IMR-90 (cell line): ENCODE results near the gene PRKCE. TPM values are rescaled to one million over a fixed set of nuclear protein-coding genes. Genes with fewer than 3 reads are reported as not detected.

Source experiments
- ATAC-seq: fragments of 200-7000 bp; cut with Tn5 transposase; 2 replicates; pipeline ENCODE4 v1.9.1; 2020; ENCODE audit warnings: low read depth, mild to moderate bottlenecking, moderate library complexity
- BruUV-seq: library from RNA; stranded (reverse); fragments of 400-500 nt; replicated peaks from 2 replicates; lab custom pipeline; 2021; lab: Mats Ljungman, UMichigan
- CTCF ChIA-PET: fragments of 300-600 bp; formaldehyde crosslinking; extraction: SDS; loops from one replicate; lab custom pipeline; 2021; ENCODE audit warnings: antibody characterized with exemption; lab: Yijun Ruan, JAX
- POLR2A ChIA-PET: fragments of 300-600 bp; sonication (Branson Sonifier 250); formaldehyde crosslinking; loops from one replicate; lab custom pipeline; 2022; ENCODE audit warnings: antibody characterized with exemption; ENCODE audit not compliant: unreplicated experiment; lab: Charles Lee
- DNase-seq: peaks from one replicate; pipeline ENCODE4 v3.0.0; 2013
- H2AFZ ChIP-seq: replicated peaks from 2 replicates; pipeline ENCODE3; 2013; ENCODE audit warnings: low read length, mild to moderate bottlenecking; ENCODE audit not compliant: poor library complexity
- H2AK5ac ChIP-seq: 2 replicates; pipeline ENCODE4 v1.6.1; 2013; ENCODE audit warnings: low read depth, low read length, inconsistent platforms
- H2AK9ac ChIP-seq: replicated peaks from 2 replicates; pipeline ENCODE3; 2013; ENCODE audit warnings: mild to moderate bottlenecking, low read depth, low read length, moderate library complexity; ENCODE audit not compliant: poor library complexity
- H2BK120ac ChIP-seq: 2 replicates; pipeline ENCODE4 v1.6.1; 2013; ENCODE audit warnings: low read depth, low read length, inconsistent platforms
- H2BK15ac ChIP-seq: 3 replicates; pipeline ENCODE4 v1.6.1; 2013; ENCODE audit warnings: low read depth, low read length, inconsistent platforms
- H2BK20ac ChIP-seq: 2 replicates; pipeline ENCODE4 v1.6.1; 2013; ENCODE audit warnings: low read depth, mild to moderate bottlenecking, inconsistent platforms, low read length, moderate library complexity
- H2BK5ac ChIP-seq: 2 replicates; pipeline ENCODE4 v1.6.1; 2013; ENCODE audit warnings: mild to moderate bottlenecking, low read depth, low read length, inconsistent platforms; ENCODE audit not compliant: poor library complexity, severe bottlenecking
- H3K14ac ChIP-seq: replicated peaks from 2 replicates; pipeline ENCODE4 v1.6.1; 2013; ENCODE audit warnings: low read depth, low read length, inconsistent platforms
- H3K18ac ChIP-seq: 2 replicates; pipeline ENCODE4 v1.6.1; 2013; ENCODE audit warnings: low read depth, low read length, control low read depth
- H3K23ac ChIP-seq: 2 replicates; pipeline ENCODE4 v1.6.1; 2013; ENCODE audit warnings: low read depth, low read length, inconsistent platforms
- H3K27ac ChIP-seq: 2 replicates; pipeline ENCODE4 v1.5.1; 2013; ENCODE audit warnings: mild to moderate bottlenecking, control low read depth, low read length; ENCODE audit not compliant: insufficient read depth
- H3K27me3 ChIP-seq: 2 replicates; pipeline ENCODE4 v1.6.1; 2013; ENCODE audit warnings: low read length; ENCODE audit not compliant: control insufficient read depth, insufficient read depth
- H3K36me3 ChIP-seq: 2 replicates; pipeline ENCODE4 v1.6.1; 2013; ENCODE audit warnings: low read length, mixed read lengths; ENCODE audit not compliant: control insufficient read depth, insufficient read depth
- H3K4ac ChIP-seq: 2 replicates; pipeline ENCODE4 v1.6.1; 2013; ENCODE audit warnings: low read depth, low read length, inconsistent platforms
- H3K4me1 ChIP-seq: 2 replicates; pipeline ENCODE4 v1.6.1; 2013; ENCODE audit warnings: low read length, mixed read lengths; ENCODE audit not compliant: control insufficient read depth, insufficient read depth
- H3K4me2 ChIP-seq: 2 replicates; pipeline ENCODE4 v1.6.1; 2013; ENCODE audit warnings: low read depth, mild to moderate bottlenecking, control low read depth, low read length, moderate library complexity
- H3K4me3 ChIP-seq: 2 replicates; pipeline ENCODE4 v1.5.1; 2013; ENCODE audit warnings: low read depth, mild to moderate bottlenecking, control low read depth, low read length, moderate library complexity; ENCODE audit not compliant: insufficient read depth
- H3K56ac ChIP-seq: 2 replicates; pipeline ENCODE4 v1.6.1; 2013; ENCODE audit warnings: low read length, inconsistent platforms; ENCODE audit not compliant: insufficient read depth; ENCODE audit errors: extremely low read depth
- H3K79me1 ChIP-seq, 2 experiments: 2 replicates each; pipeline ENCODE4 v1.6.1; 2013; ENCODE audit warnings: low read length in 2 of 2, inconsistent platforms in 1 of 2, low read depth in 1 of 2
- H3K9ac ChIP-seq: 2 replicates; pipeline ENCODE4 v1.6.1; 2013; ENCODE audit warnings: low read depth, low read length, control low read depth
- H3K9me1 ChIP-seq: 2 replicates; pipeline ENCODE4 v1.6.1; 2013; ENCODE audit warnings: low read length, inconsistent platforms; ENCODE audit not compliant: insufficient read depth
- H3K9me3 ChIP-seq: 2 replicates; pipeline ENCODE4 v1.6.1; 2013; ENCODE audit warnings: low read length; ENCODE audit not compliant: control insufficient read depth, insufficient read depth
- H4K20me1 ChIP-seq: 2 replicates; pipeline ENCODE4 v1.6.1; 2013; ENCODE audit warnings: low read length, inconsistent platforms; ENCODE audit not compliant: insufficient read depth
- H4K5ac ChIP-seq: 2 replicates; pipeline ENCODE4 v1.6.1; 2013; ENCODE audit warnings: mild to moderate bottlenecking, low read depth, low read length, control low read depth
- H4K8ac ChIP-seq, 2 experiments: 2 replicates each; pipeline ENCODE4 v1.6.1; 2013; ENCODE audit warnings: low read depth in 2 of 2, low read length in 2 of 2, control low read depth in 1 of 2, inconsistent platforms in 1 of 2
- H4K91ac ChIP-seq: 2 replicates; pipeline ENCODE4 v1.6.1; 2013; ENCODE audit warnings: low read depth, low read length, inconsistent platforms; ENCODE audit not compliant: insufficient read depth
- CHD1 ChIP-seq: IDR thresholded peaks from 2 replicates; pipeline ENCODE4 v1.6.1; 2012; ENCODE audit warnings: low read depth, low read length, improper control_type of control experiment
- WGBS, 2 experiments: methylation state at CpG; one replicate each; pipeline versions ENCODE4 v1.1.5 to v1.1.7; 2013; ENCODE audit warnings: missing lambda C conversion rate in 2 of 2; ENCODE audit not compliant: insufficient read length in 1 of 2; ENCODE audit errors: extremely low coverage in 2 of 2; 5-methylcytosine and 5-hydroxymethylcytosine counted together
- dilution Hi-C: fragments of 300-500 bp; cut with HindIII; formaldehyde crosslinking; loops from one replicate; pipeline ENCODE4 v1.14.3; 2018; ENCODE audit warnings: low sequenced_read_pairs; ENCODE audit not compliant: unreplicated experiment
- in situ Hi-C: fragments of 300-500 bp; cut with MboI; formaldehyde crosslinking; loops from 3 replicates; pipeline ENCODE4 v1.14.3; 2019; ENCODE audit warnings: low sequenced_read_pairs, inconsistent platforms, mixed read lengths
- intact Hi-C: fragments of 100-400 bp; cut with micrococcal nuclease; formaldehyde crosslinking; loops from 2 replicates; pipeline ENCODE4 v1.10.0; 2022
- polyA plus RNA-seq, 3 experiments: library from polyadenylated mRNA; depleted of rRNA; stranded (reverse); fragments of >200 nt; gene quantifications; 2 replicates each; pipeline ENCODE4 v1.2.3, GENCODE V29; 2012; ENCODE audit warnings: low replicate concordance in 1 of 3
- total RNA-seq: library from RNA; depleted of rRNA; stranded (reverse); fragments of >200 nt; gene quantifications from 2 replicates; pipeline ENCODE4 v1.2.3, GENCODE V29; 2012
- TF ChIP-seq, protein P1 (sequence below): conservative IDR thresholded peaks from 2 replicates; pipeline ENCODE4 v1.5.1; 2012; ENCODE audit warnings: mild to moderate bottlenecking, low read depth, low read length, improper control_type of control experiment

The PRKCE gene
- total and polyA plus RNA-seq, 2 of the 4 experiments (the other 2 are of a cell fraction), result 8.1 to 32.4 TPM

DNA sequence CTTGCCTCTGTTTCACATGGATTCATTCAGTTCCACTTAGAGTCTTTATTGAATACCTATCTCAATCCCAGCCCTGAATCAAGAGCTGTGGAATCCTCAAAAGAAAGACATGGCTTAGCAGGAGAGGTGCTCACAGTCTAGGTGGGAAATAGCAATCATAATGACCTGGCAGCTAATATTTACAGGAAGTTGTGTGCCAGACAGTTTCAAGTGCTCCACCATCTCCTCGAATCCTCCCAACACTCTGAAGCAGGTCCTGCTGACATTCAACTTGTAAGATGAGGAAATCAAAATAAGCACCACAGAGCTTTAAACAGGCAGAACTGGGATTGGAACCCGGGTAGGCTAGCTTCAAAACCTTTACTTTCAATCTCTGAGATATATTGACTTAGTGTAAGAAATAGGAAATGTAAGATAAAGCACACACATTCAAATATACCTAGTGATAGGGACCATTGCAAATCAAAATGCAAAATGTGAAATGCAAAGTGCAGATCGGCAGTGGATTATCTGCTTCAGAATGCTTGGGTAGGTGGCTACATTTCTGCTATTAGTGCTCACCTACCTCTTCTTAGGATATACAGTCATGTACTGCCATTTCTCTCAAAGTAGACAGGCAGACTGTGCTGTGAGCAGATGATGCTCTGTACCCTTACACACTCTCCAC is 182.0 kb downstream of the PRKCE start:
- H3K4me2 ChIP-seq, result no peak overlapping the region
- dilution Hi-C loops, result no loop called here
- H3K9ac ChIP-seq, result no peak overlapping the region
- intact Hi-C loops, result no loop called here
- H3K14ac ChIP-seq, result no peak overlapping the region
- no peak overlapping the region for H3K23ac ChIP-seq
- H3K4ac ChIP-seq, result no peak overlapping the region
- H4K20me1 ChIP-seq, result peaks cover 3% of the 10 kb centered on the region
- ChIA-PET POLR2A (no interaction called here), CTCF (interaction anchor here (1.1 kb wide), 1 partner anchor 9 kb away, joined by 3 read pairs; no protein-coding TSS in a partner anchor)
- H2BK15ac ChIP-seq, result no peak overlapping the region
- ATAC-seq (no peak), DNase-seq (no peak)
- H4K91ac ChIP-seq, result no peak overlapping the region
- no peaks in the 10 kb centered on the region; the same call in 1 of the 2 replicates for H3K9me1 ChIP-seq
- H4K5ac ChIP-seq, result no peak overlapping the region
- H2AFZ ChIP-seq, result no peak overlapping the region
- no peak overlapping the region for H3K56ac ChIP-seq
- no CpG with 5 or more reads among the region's 3 CpGs for WGBS, 2 experiments
- no peak overlapping the region for H4K8ac ChIP-seq
- peaks cover 3% of the 10 kb centered on the region for H3K9me3 ChIP-seq
- no peak overlapping the region for H2AK5ac ChIP-seq
- H3K4me3 ChIP-seq, result no peak overlapping the region
- no peak overlapping the region for H2AK9ac ChIP-seq
- no peaks in the 10 kb centered on the region for H3K36me3 ChIP-seq
- no peaks in the 10 kb centered on the region for H3K27me3 ChIP-seq
- H2BK120ac ChIP-seq, result no peak overlapping the region
- in situ Hi-C loops, result no loop called here
- no peak overlapping the region for H3K27ac ChIP-seq
- H2BK20ac ChIP-seq, result no peak overlapping the region
- H3K79me1 ChIP-seq, result no peaks in the 10 kb centered on the region; a peak in 3 of 4 replicates
- H3K4me1 ChIP-seq, result peaks cover 2% of the 10 kb centered on the region; the same call in 1 of the 2 replicates
- no peak overlapping the region for H3K18ac ChIP-seq
- no peak for TF ChIP-seq CHD1
- TF ChIP-seq, protein P1, sequence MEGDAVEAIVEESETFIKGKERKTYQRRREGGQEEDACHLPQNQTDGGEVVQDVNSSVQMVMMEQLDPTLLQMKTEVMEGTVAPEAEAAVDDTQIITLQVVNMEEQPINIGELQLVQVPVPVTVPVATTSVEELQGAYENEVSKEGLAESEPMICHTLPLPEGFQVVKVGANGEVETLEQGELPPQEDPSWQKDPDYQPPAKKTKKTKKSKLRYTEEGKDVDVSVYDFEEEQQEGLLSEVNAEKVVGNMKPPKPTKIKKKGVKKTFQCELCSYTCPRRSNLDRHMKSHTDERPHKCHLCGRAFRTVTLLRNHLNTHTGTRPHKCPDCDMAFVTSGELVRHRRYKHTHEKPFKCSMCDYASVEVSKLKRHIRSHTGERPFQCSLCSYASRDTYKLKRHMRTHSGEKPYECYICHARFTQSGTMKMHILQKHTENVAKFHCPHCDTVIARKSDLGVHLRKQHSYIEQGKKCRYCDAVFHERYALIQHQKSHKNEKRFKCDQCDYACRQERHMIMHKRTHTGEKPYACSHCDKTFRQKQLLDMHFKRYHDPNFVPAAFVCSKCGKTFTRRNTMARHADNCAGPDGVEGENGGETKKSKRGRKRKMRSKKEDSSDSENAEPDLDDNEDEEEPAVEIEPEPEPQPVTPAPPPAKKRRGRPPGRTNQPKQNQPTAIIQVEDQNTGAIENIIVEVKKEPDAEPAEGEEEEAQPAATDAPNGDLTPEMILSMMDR, result no peak
- no peak overlapping the region for H2BK5ac ChIP-seq
- BruUV-seq, result no TSS peak
